Ishikawa (cell line): ENCODE measurements around the gene ERVK3-1.
A peak's percentile ranks its signal among the peaks of the same experiment; 100 is the strongest.

ENCODE experiments used
- CEBPB ChIP-seq: IDR thresholded peaks from 2 replicates; pipeline ENCODE4 v1.6.1; 2012
- CREB1 ChIP-seq: IDR thresholded peaks from 2 replicates; pipeline ENCODE4 v1.6.1; 2012; ENCODE audit warnings: low read depth
- EGR1 ChIP-seq: IDR thresholded peaks from 2 replicates; pipeline ENCODE4 v1.6.1; 2012
- EP300 ChIP-seq: IDR thresholded peaks from 2 replicates; pipeline ENCODE4 v1.6.1; 2012; ENCODE audit warnings: borderline replicate concordance
- FOXM1 ChIP-seq: IDR thresholded peaks from 2 replicates; pipeline ENCODE4 v1.6.1; 2012; ENCODE audit warnings: low read depth, borderline replicate concordance
- NFIC ChIP-seq: IDR thresholded peaks from 2 replicates; pipeline ENCODE4 v1.6.1; 2012
- RAD21 ChIP-seq: IDR thresholded peaks from 2 replicates; pipeline ENCODE4 v1.6.1; 2012; ENCODE audit warnings: low read depth
- TAF1 ChIP-seq: IDR thresholded peaks from 2 replicates; pipeline ENCODE4 v1.6.1; 2012; ENCODE audit warnings: low read depth, mild to moderate bottlenecking
- TCF12 ChIP-seq: IDR thresholded peaks from 2 replicates; pipeline ENCODE4 v1.6.1; 2012; ENCODE audit warnings: low read depth
- TEAD4 ChIP-seq: IDR thresholded peaks from 2 replicates; pipeline ENCODE4 v1.6.1; 2012
- YY1 ChIP-seq: IDR thresholded peaks from 2 replicates; pipeline ENCODE4 v1.6.1; 2012; ENCODE audit warnings: low read depth
- ZBTB7A ChIP-seq: IDR thresholded peaks from 2 replicates; pipeline ENCODE4 v1.6.1; 2012; ENCODE audit warnings: low read depth
- TF ChIP-seq, protein P1 (sequence below): IDR thresholded peaks from 2 replicates; pipeline ENCODE4 v1.6.1; 2012; ENCODE audit warnings: low read depth, mild to moderate bottlenecking
- TF ChIP-seq, protein P2 (sequence below): IDR thresholded peaks from 2 replicates; pipeline ENCODE4 v1.6.1; 2012
- TF ChIP-seq, protein P3 (sequence below): IDR thresholded peaks from 2 replicates; pipeline ENCODE4 v1.6.1; 2012

Gene ERVK3-1, protein sequence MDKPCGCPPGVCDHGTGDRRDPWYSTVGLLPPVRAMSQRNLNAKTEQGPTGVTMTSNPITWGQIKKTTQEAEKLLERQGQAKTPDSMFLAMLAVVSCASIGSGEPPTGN

DNA sequence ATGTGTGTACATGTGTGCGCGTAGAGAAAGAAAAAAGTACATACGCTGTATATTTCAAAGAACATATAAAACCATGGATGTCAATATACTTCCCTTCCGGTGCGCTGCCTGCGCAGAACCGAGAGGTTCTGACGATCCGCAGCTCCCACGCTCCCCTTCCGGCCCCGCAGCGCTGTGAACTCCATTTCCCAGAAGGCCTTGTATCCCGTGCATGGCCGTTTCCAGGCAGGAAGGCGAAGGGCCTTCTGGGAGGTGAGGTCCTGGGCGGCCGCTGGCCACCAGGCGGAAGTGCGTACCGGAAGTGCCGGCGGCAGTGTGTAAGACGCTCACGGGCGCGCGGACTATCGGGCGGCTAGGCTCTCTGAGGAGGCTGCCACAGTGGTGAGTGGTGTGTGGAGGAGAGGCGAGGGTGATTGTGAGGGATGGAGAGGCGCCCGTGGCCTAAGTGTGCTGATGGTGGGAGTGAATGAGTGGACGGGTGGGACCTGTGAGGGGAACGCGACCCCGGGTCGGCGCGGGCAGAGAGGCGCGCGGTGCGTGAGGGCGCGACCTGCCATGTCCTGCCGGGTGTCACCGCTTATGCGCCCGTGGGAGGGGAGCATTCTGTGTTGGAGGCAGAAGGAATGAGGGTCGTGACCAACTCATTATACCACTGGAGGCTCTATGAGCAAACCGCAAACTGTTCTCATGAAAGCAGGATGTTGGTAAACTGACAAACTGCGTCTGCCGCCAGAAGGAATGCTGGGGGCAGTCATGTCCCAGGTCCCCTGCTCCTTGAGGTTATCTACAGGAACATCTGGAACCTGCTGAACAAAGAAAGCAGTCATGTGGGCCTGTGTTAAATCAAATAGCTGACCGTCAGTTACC, at the start of gene ERVK3-1:
TSS of gene ERVK3-1 (plus strand) at position 313 of the 867 bp plus-strand sequence. CDS start 6,792 bp downstream, outside the sequence.
- TF ChIP-seq, protein P1, sequence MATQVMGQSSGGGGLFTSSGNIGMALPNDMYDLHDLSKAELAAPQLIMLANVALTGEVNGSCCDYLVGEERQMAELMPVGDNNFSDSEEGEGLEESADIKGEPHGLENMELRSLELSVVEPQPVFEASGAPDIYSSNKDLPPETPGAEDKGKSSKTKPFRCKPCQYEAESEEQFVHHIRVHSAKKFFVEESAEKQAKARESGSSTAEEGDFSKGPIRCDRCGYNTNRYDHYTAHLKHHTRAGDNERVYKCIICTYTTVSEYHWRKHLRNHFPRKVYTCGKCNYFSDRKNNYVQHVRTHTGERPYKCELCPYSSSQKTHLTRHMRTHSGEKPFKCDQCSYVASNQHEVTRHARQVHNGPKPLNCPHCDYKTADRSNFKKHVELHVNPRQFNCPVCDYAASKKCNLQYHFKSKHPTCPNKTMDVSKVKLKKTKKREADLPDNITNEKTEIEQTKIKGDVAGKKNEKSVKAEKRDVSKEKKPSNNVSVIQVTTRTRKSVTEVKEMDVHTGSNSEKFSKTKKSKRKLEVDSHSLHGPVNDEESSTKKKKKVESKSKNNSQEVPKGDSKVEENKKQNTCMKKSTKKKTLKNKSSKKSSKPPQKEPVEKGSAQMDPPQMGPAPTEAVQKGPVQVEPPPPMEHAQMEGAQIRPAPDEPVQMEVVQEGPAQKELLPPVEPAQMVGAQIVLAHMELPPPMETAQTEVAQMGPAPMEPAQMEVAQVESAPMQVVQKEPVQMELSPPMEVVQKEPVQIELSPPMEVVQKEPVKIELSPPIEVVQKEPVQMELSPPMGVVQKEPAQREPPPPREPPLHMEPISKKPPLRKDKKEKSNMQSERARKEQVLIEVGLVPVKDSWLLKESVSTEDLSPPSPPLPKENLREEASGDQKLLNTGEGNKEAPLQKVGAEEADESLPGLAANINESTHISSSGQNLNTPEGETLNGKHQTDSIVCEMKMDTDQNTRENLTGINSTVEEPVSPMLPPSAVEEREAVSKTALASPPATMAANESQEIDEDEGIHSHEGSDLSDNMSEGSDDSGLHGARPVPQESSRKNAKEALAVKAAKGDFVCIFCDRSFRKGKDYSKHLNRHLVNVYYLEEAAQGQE, result no peak
- TF ChIP-seq FOXM1, result no peak
- no peak for TF ChIP-seq CEBPB
- no peak for TF ChIP-seq ZBTB7A
- TF ChIP-seq YY1, result peak; percentile 86
- peak; percentile 51 for TF ChIP-seq TCF12
- peak; percentile 35; the same call in 1 of the 2 replicates for TF ChIP-seq EGR1
- TF ChIP-seq TAF1, result peak; percentile 90
- TF ChIP-seq, protein P2, sequence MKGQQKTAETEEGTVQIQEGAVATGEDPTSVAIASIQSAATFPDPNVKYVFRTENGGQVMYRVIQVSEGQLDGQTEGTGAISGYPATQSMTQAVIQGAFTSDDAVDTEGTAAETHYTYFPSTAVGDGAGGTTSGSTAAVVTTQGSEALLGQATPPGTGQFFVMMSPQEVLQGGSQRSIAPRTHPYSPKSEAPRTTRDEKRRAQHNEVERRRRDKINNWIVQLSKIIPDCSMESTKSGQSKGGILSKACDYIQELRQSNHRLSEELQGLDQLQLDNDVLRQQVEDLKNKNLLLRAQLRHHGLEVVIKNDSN, result peak; percentile 69
- TF ChIP-seq, protein P3, sequence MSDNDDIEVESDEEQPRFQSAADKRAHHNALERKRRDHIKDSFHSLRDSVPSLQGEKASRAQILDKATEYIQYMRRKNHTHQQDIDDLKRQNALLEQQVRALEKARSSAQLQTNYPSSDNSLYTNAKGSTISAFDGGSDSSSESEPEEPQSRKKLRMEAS, result peak; percentile 81
- no peak for TF ChIP-seq RAD21
- peak; percentile 71 for TF ChIP-seq CREB1
- peak; percentile 19; the same call in 1 of the 2 replicates for TF ChIP-seq EP300
- TF ChIP-seq NFIC, result no peak
- TF ChIP-seq TEAD4, result no peak

DNA sequence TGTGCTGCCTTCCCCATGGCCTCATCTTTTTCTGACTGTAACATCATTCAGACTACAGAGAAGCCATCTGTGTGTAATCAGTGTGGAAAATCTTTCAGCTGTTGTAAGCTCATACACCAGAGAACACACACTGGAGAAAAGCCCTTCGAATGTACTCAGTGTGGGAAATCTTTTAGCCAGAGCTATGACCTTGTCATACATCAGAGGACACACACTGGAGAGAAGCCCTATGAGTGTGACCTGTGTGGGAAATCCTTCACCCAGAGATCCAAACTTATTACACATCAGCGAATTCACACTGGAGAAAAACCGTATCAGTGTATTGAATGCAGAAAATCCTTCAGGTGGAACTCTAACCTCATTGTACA, 43.6 kb upstream of the ERVK3-1 start:
- TF ChIP-seq EGR1, result no peak
- no peak for TF ChIP-seq NFIC
- no peak for TF ChIP-seq TEAD4
- TF ChIP-seq CEBPB, result no peak
- no peak for TF ChIP-seq FOXM1
- TF ChIP-seq, protein P1, result no peak
- TF ChIP-seq, protein P2, result no peak
- TF ChIP-seq ZBTB7A, result no peak
- TF ChIP-seq RAD21, result no peak
- TF ChIP-seq, protein P3, result no peak
- TF ChIP-seq EP300, result no peak

DNA sequence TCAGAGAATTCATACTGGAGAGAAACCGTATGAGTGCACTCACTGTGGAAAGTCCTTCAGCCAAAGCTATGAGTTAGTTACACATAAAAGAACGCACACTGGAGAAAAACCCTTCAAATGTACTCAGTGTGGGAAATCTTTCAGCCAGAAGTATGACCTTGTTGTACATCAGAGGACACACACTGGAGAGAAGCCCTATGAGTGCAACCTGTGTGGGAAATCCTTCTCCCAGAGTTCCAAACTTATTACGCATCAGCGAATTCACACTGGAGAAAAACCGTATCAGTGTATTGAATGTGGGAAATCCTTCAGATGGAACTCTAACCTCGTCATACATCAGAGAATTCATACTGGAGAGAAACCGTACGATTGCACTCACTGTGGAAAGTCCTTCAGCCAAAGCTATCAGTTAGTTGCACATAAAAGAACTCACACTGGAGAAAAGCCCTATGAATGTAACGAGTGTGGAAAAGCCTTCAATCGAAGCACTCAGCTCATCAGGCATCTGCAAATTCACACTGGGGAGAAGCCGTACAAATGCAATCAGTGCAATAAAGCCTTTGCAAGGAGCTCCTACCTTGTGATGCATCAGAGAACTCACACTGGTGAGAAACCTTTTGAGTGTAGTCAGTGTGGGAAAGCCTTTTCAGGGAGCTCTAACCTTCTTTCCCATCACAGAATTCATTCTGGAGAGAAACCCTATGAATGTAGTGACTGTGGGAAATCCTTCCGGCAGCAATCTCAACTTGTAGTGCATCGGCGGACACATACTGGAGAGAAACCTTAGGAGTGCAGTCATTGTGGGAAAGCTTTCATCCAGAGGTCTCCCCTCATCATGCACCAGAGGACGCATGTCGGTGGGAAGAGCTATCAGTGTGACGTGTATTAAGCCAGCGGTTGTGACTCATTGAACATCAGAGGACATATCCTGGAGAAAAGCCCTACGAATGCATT, 42.9 kb upstream of the ERVK3-1 start:
- no peak for TF ChIP-seq NFIC
- no peak for TF ChIP-seq EGR1
- TF ChIP-seq RAD21, result no peak
- TF ChIP-seq, protein P2, result peak; percentile 40; the same call in 1 of the 2 replicates
- no peak for TF ChIP-seq ZBTB7A

DNA sequence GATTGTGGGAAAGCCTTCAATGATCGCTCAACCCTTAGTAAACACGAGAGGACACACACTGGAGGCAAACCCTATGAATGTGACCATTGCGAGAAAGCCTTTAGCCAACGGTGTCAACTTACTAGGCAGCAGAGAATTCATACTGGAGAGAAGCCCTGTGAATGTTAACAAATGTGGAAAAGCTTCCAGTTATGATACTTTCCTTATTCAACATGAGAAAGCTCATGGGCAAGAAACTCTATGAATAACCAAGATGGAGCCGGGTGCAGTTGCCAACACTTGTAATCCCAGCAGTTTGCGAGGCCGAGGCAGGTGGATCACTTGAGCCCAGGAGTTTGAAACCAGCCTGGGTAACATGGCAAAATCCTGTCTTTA, 42.3 kb upstream of the ERVK3-1 start:
- no peak for TF ChIP-seq TCF12
- no peak for TF ChIP-seq RAD21
- TF ChIP-seq EGR1, result no peak
- no peak for TF ChIP-seq EP300
- no peak for TF ChIP-seq ZBTB7A
- TF ChIP-seq, protein P3, result no peak
- no peak for TF ChIP-seq CREB1
- no peak for TF ChIP-seq TAF1
- no peak for TF ChIP-seq TEAD4
- TF ChIP-seq, protein P1, result no peak
- TF ChIP-seq NFIC, result no peak
- TF ChIP-seq CEBPB, result no peak
- no peak for TF ChIP-seq YY1
- no peak for TF ChIP-seq FOXM1
- TF ChIP-seq, protein P2, result no peak
